Mucosa of stomach (tissue), 1 donor: ENCODE measurements around the gene RBMXL3.

Experiments
- H3K27me3 ChIP-seq: one replicate; pipeline ENCODE4 v1.7.0; 2013; ENCODE audit warnings: mild to moderate bottlenecking, low read length; ENCODE audit not compliant: control insufficient read depth, insufficient read depth
- H3K36me3 ChIP-seq: one replicate; pipeline ENCODE4 v1.7.0; 2013; ENCODE audit warnings: low read length; ENCODE audit not compliant: control insufficient read depth, insufficient read depth
- H3K4me1 ChIP-seq: one replicate; pipeline ENCODE4 v1.7.0; 2013; ENCODE audit warnings: mild to moderate bottlenecking, low read length; ENCODE audit not compliant: control insufficient read depth, insufficient read depth
- H3K4me3 ChIP-seq: one replicate; pipeline ENCODE4 v1.7.0; 2013; ENCODE audit warnings: low read length
- H3K9ac ChIP-seq: one replicate; pipeline ENCODE4 v1.7.0; 2013; ENCODE audit warnings: mild to moderate bottlenecking, low read length, moderate library complexity
- H3K9me3 ChIP-seq: one replicate; pipeline ENCODE4 v1.7.0; 2013; ENCODE audit warnings: mild to moderate bottlenecking, low read length, moderate library complexity; ENCODE audit not compliant: control insufficient read depth
- donor health status: Pancreatic carcinoma.

Gene RBMXL3

DNA sequence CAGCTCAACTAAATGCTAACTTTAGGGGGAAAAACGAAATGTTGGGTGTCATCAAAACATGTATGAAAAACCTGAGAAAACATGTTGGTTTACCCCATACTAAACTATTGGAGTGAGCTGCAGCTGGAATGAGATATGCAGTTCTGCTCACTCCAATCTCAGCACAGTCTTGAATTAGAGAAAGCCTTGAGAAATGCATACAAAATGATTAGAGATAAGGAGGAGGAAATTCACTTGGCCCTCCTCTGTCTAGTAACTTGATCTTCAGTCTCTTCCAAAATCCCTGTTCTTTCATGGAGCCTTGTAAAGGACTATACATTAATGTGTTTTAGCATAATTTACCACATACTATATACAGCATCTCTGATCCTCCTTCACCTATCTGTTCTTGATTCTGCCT is 47.8 kb downstream of the RBMXL3 start:
- Histone ChIP-seq H3K36me3 (no peaks in the 10 kb centered on the region), H3K9ac (no peak overlapping the region), H3K9me3 (no peaks in the 10 kb centered on the region), H3K27me3 (peaks cover 6% of the 10 kb centered on the region), H3K4me1 (no peaks in the 10 kb centered on the region), H3K4me3 (no peak overlapping the region)
